GM21390 (cell line): ENCODE results near the gene CYP4B1.
"Not testable (repeated sequence)": the region's sequence is repeated elsewhere in the genome, so short reads cannot be mapped to it uniquely, and the experiment has no call there.

Source experiments
- ATAC-seq: cut with Tn5 transposase; IDR thresholded peaks from one replicate; pipeline ENCODE4 v1.9.1; 2021; ENCODE audit not compliant: unreplicated experiment

CYP4B1 gene

GRCh38 chr1:46813858-46814396, 15.1 kb downstream of the CYP4B1 start:
- no peak for ATAC-seq

GRCh38 chr1:46815133-46815532, 16.3 kb downstream of the CYP4B1 start:
- no peak for ATAC-seq

GRCh38 chr1:46816930-46817329, 18.1 kb downstream of the CYP4B1 start:
- ATAC-seq: no peak

- ATAC-seq: no peak
Measured at GRCh38 chr1:46817814-46818213, 19.0 kb downstream of the CYP4B1 start.

GRCh38 chr1:46818591-46818990, 19.7 kb downstream of the CYP4B1 start:
- no peak for ATAC-seq

GRCh38 chr1:46819335-46819734, 20.5 kb downstream of the CYP4B1 start:
- no peak for ATAC-seq

- no peak for ATAC-seq
Measured at GRCh38 chr1:46820076-46820475, 21.2 kb downstream of the CYP4B1 start.

- no peak for ATAC-seq
Measured at GRCh38 chr1:46820560-46821060, 21.8 kb downstream of the CYP4B1 start.

GRCh38 chr1:46822248-46822826, 23.5 kb downstream of the CYP4B1 start:
- no peak for ATAC-seq

- no peak for ATAC-seq
Measured at GRCh38 chr1:46823151-46823550, 24.3 kb downstream of the CYP4B1 start.

- not testable (repeated sequence) for ATAC-seq
Measured at GRCh38 chr1:46826892-46827291, 28.0 kb downstream of the CYP4B1 start.

- no peak for ATAC-seq
Measured at GRCh38 chr1:46830665-46831322, 31.9 kb downstream of the CYP4B1 start.

- ATAC-seq: not testable (repeated sequence)
Measured at GRCh38 chr1:46835469-46835868, 36.6 kb downstream of the CYP4B1 start.

- not testable (repeated sequence) for ATAC-seq
Measured at GRCh38 chr1:46846386-46846785, 47.5 kb downstream of the CYP4B1 start.

- ATAC-seq: not testable (repeated sequence)
Measured at GRCh38 chr1:46857660-46858065, 58.8 kb downstream of the CYP4B1 start.

- no peak for ATAC-seq
Measured at GRCh38 chr1:46862348-46862747, 63.5 kb downstream of the CYP4B1 start.
